Measurements from ENCODE around the gene MTCH2. TPM values are rescaled to one million over a fixed set of nuclear protein-coding genes. Genes with fewer than 3 reads are reported as not detected.
A peak's percentile ranks its signal among the peaks of the same experiment; 100 is the strongest.

The MTCH2 gene
- total RNA-seq, 1 donor from 2014 or later = 95.4 TPM

DNA sequence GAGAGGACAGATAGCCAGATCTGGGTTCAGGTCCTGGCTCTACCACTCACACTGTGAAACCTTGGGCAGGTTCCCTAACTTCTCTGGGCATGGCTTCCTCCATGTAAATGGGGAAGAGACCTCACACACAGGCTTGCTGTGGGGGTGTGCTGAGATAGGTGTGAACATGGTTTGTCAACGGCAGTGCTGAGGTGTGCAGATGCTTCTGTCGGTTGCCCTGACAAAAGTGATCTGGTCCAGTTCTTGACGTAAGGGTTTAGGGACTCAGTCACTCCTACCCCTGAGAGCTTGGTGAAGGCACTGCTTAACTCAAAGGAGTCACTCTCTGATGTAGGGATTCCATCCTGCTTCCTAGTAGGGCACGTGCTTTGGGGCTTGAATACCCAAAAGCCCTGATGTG, 50.1 kb downstream of the MTCH2 start:
- DNase-seq (ENCODE audit: low spot score in 2 of 2) = no peak
- FAIRE-seq = no peak

DNA sequence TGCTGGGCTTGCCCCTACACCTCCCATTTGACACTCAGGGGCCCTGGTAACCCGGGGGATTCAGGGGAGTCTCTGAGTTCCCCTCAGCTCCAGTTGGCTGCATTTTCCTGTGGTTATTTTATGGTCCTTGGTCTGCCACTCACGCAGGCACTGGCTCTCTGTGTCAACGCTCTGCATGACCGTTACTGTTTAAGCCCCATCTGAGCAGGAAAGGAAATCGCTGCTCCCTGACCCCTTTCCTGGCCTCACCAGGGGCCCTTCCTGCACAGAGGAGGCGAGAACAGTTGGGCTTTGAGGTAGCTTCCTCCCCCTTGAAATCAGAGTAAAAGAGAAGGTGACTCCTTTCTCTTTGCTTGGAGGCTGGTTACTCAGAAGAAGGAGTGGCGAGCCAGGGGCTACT, 50.6 kb downstream of the MTCH2 start:
- no peak for FAIRE-seq
- no peak for DNase-seq (ENCODE audit: low spot score in 2 of 2)

DNA sequence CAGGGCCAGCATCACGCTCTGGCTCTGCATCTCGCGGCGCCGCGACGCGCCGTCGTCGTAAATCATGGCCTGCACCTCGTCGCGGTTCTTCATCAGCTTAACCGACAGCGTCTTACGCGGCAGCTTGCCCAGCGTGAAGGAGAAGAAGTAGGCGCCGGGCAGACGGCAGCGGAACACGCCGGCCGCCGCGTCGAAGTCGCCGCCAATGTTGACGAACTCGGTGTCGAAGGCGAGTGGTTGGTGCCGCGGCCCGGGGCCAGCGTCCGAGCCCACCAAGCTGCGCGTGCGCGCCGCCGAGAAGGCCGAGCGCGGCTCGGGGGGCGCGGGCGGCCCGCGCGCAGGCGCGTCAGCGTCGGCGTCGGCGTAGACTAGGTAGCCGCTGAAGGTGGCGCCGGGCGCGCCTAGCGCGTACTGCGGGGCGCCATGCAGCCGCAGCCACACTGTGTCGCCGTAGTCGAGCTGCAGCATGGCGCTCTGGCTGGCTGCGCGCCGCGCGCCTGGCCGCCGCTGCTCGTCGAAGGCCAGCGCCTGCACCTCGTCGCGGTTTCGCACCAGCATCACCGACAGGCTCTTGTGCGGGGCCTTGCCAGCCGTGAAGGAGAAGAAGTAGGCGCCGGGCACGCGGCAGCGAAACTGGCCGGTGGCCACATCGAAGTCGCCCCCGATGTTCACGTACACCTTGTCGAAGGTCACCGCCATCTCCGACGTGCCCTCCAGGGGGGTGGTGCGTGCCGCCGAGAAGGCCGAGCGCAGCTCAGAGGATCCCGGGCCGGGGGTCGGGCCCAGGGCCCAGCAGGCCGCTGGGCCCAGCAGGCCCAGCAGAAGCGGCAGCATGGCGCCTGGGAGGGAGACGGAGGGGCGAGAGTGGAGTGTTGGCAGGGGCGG, 52.1 kb downstream of the MTCH2 start:
- no peak for DNase-seq (ENCODE audit: low spot score in 2 of 2)
- FAIRE-seq = no peak

DNA sequence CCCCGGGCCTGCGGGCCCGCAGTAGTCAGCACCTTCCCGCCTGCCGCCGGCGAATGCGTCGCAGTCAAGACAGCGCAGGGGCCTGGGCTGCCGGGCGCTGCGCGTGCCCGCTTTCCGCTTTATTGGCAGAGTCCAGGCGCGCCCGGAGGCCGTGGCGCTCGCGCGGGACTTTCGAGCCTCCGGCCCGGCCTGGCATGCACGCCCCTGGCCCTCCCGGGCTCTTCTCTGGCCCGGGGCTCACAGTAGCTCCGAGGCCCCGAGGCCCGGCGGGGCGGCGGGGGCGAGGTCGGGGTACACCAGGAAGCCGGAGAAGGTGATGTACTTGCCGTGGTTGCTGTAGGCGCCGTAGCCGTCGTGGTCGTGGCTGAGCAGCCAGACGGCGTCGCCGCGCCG, 52.8 kb downstream of the MTCH2 start:
- DNase-seq (ENCODE audit: low spot score in 2 of 2) (no peak), FAIRE-seq (no peak)

DNA sequence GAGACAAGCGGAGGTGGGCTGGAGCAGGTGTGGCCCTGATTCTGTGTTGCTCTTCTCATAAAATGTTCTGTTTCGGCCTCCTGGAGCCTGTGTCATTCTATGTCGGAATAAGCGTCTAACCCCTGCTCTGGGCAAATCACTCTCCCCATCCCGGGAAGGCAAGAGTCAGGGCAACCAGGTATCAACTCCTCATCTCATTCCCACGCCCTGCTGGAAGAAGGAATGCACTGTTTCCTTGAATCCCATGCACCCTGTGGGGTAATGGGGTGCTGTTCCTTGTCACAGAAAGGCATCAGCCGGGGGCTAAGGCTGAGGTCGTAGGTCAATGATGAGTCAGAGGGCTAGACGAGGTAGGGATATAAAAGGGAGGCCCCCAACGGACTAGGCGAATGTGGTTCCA, 53.2 kb downstream of the MTCH2 start:
- no peak for FAIRE-seq
- no peak for DNase-seq (ENCODE audit: low spot score in 2 of 2)

DNA sequence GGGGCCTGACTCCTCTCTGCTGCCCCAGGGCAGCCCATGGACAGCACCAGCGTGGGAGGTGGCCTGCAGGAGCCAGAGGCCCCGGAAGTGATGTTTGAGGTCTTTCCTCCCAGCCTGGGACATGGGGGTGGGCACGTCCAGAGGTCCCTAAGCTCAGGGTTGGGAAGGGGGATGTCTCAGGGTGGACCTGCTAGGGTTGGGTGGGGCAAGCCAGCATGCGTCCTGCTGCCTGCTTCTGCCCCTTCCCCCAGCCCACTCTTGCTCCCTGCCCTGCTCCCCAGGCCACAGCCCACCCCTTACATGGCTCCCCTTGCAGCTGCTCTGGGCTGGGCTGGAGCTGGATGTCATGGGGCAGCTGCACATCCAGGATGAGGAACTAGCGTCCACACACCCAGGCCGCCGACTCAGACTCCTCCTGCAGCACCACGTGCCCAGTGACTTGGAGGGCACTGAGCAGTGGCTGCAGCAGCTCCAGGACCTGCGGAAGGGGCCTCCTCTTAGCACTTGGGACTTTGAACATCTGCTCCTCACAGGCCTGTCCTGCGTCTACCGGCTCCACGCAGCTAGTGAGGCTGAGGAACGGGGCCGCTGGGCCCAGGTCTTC, 54.5 kb downstream of the MTCH2 start:
- FAIRE-seq (no peak), DNase-seq (ENCODE audit: low spot score in 2 of 2) (peak in 1 of 2 donors; percentile 63)

DNA sequence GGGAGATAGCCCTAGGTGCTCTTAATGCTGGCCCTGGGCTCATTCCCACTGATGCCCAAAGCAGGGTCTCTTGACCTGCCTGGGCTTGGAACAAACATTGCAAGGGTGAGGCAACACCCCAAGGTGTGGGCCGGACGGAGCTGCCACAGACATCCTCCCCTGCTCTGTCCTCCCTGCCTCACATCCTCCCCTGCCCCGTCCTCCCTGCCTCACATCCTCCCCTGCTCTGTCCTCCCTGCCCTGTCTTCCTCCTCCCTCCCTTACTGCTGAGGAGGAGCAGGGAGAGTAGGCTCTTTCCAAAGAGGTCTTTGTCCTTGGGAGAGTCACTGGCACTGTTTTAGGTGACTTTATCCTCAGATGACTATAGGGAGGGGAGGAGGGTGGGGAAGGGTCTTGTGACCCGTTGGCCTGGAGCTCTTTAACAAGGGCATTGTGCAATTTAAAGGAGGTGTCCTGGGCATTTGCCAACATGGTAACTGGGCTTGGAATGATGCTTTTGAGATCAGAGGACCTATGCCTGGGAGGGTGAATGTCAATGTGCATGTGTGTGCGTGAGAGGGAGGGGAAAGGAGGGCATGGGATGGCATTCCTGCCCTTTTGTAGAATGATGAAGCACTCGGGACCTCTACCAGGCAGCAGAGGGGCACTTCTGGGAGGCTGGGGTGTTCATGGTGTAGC, 55.2 kb downstream of the MTCH2 start:
- FAIRE-seq = no peak
- DNase-seq (ENCODE audit: low spot score in 2 of 2) = no peak

DNA sequence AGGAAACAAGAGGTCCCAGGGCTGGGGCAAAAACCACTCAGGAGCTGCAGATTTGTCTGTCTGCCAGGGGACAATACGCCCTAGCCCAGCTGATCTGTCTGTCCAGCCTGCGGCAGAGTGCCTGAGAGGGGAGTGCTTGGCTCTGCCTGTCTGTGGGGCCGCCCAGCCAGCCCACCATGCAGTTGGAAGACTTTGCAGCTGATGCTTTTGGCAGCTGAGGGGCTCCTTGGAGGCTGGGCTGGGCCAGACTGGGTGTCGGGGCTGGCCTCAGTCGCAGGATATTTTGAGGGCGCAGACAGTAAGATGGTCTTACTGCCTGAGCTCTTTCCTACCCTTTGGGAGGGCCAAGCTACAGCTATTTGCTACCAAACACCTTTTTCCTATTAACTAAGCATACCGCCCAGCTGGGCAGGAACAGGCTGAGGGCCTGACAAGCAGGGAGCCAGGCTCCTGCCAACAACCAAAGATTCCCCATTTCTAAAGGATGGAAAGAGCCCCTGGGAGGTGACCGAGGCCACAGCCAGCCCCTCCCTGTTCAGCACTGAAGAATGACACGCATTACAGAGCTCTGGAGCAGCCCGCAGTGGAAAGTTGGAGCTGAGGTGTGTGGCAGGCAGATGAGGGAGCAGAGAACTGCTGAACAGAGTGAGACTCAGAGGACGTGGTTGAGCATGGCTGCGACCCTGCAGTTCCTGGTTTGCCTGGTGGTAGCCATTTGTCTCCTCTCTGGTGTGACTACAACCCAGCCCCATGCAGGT, 56.1 kb downstream of the MTCH2 start, which contains the start of gene FAM180B:
TSS of gene FAM180B (plus strand) at position 581 of the 758 bp plus-strand sequence. CDS start at position 672, 91 bp downstream.
- DNase-seq (ENCODE audit: low spot score in 2 of 2) (no peak), FAIRE-seq (no peak)

DNA sequence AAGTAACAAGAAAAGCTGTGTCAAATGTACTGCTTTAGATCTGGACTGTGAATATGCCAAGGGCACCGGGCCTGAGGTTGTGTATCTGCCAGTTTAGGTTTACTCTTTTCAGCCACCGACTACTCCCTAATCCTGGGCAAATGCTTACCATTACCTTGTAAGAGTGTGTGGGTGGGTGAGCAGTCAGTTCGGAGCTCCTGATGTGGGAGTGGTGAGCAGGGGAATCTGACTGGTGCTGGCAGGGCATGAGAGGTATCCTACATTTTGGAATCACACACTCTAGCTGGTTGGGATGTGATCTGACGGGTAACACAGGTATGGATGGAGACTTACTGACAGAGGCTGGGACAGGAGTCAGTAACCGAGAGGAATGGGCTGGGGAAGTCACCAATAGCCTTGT, 58.5 kb downstream of the MTCH2 start:
- no peak for FAIRE-seq
- no peak for DNase-seq (ENCODE audit: low spot score in 2 of 2)

DNA sequence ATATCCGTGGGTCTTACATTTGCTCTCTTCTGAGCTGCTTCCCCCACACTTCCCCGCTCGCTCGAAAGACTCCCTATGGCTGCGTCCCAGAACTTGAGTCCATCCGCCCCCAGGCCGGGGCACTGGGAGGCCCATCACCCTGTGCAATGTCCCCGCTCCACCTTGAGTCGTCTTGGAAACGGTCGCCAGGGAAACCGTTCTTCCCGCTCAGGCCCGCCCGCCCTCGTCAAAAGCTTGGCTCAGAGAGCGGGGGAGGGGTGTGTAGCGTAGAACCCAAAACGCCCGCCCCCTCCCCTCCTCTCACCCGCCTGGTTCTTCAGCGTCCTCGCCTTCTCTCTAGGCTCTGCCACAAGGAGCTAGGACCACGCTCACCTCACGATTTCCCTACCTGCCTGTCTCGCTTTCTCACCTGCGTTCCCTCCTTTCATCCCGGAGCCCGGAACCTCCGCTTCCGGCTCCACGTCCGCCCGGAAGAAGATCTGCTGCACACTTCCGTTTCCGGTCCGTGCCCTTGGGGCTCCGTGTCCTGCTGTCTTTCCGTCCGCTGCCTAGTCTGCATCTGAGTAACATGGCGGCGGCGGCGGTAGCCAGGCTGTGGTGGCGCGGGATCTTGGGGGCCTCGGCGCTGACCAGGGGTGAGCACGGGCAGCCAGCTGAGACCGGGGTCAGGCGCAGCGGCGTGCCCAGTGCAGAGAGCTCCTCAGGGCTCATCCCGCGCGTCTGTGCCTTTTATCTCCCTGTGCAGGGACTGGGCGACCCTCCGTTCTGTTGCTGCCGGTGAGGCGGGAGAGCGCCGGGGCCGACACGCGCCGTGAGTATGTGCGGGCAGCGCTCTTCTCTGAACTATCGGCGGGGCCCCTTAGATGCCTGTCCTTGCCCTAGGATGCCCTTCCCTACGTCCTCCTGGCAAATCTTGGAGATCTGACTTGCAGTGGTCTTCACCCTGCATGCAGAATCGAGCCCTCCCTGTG, 63.5 kb downstream of the MTCH2 start, which contains the start of the genes KBTBD4 and NDUFS3:
TSS of gene KBTBD4 (minus strand) at position 447 of the 971 bp plus-strand sequence. CDS start at position 428, 19 bp downstream.
TSS of gene NDUFS3 (plus strand) at position 551 of the 971 bp plus-strand sequence. CDS start at position 569, 18 bp downstream.
- FAIRE-seq = no peak
- peak; percentile 87 to 90 for DNase-seq (ENCODE audit: low spot score in 2 of 2)

DNA sequence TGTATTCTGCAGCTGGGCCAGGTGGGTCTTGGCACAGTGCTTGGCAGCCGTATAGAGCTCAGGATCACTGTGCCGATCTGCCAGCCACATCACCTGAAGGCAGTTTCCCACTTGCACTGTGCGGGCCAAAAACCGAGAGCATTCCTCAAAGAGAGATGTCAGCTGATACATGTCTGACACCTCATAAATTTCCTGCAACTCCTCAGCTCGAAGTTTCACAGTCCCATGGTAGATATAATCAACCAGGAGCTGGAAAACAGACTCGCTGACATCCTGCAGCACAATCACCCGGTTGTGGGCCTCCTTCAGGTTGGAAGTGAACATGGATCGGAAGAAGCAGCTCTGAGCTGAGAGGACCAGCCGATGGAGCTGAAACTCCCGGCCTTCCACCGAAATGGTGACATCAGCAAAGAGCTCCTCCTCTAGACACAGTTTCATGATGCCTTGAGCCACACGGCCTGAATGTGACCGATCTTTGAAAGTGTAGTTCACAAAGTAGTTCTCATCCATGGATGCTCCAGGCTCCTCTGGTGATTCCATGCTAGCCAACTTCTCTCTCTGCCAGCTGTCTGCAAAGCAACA, 64.8 kb downstream of the MTCH2 start:
- DNase-seq (ENCODE audit: low spot score in 2 of 2) (no peak), FAIRE-seq (no peak)

DNA sequence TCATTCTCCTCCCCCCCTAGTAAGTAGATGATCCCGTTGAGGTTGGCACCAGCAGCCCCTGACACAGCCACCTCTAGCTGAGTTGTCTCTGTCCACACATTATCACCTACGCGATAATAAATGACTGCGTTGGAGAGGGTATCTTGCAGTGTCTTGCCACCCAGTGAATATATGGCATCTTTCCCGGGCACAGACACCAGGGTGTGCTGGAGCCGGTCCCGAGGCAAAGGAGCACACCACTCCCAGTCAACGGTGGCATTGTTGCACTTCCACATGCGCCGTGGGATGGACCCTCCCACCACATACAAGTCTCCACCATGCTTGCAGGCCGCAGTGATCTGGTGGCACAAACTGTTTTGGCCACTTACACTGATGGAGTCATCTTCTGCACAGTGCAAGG, 69.0 kb downstream of the MTCH2 start:
- FAIRE-seq (no peak), DNase-seq (ENCODE audit: low spot score in 2 of 2) (no peak)

DNA sequence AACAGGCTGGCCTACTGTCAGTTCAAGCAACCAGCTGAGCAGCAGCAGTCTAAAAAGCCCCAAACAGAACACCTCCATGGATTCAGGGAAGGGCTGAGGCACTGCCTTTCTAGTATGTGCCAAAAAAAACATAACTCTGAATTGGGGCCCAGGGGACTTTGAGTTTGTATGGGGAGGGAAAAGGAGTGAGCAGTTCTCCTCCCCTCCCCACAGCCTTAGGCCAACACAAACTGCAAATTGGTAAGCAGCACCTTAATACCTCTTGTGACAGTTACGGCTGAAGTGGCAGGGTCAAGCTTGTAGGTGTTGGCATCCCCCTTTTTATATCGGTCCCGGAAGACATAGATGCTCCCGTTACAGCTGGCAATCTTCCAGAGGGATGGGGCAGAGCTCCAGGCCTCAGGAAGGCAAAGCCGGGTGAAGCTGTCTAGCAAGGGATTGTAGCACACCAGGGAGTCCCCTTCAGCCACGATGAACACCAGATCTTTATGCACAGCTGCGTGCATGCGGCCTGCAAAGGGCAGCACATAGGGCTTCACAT, 69.6 kb downstream of the MTCH2 start:
- no peak for DNase-seq (ENCODE audit: low spot score in 2 of 2)
- FAIRE-seq = no peak

DNA sequence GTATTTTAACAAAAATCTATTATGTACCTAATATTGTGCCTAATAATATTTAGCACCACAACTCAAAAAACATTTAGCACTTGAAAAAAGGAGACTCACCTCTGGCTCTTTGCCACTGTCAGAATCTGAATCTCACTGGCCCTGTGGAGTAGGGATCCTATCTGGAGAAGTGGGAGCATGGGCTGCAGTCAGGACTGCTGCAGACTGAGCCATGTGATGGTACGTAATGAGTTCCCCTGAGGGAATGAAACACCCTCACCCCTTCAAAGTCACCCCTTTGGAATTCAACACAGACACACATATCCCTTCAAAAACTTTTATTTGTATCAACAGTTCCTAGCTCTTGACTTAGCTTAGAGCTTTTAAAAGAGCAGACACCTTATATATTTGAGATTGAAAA, 70.5 kb downstream of the MTCH2 start:
- FAIRE-seq = no peak
- no peak for DNase-seq (ENCODE audit: low spot score in 2 of 2)

DNA sequence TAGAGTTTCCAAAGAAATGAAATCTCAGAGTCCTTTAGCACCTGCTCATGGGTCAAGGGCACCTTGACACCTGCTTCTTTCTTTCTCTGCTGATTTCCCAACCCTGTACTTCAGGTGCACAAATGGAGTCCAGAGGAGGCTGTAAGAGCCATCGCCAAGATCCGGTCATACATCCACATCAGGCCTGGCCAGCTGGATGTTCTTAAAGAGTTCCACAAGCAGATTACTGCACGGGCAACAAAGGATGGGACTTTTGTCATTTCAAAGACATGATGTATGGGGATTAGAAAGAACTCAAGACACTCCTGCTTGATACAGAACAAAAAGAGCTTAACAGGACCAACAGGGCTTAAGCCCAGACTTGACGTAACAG, 71.0 kb downstream of the MTCH2 start:
- FAIRE-seq (no peak), DNase-seq (ENCODE audit: low spot score in 2 of 2) (no peak)

DNA sequence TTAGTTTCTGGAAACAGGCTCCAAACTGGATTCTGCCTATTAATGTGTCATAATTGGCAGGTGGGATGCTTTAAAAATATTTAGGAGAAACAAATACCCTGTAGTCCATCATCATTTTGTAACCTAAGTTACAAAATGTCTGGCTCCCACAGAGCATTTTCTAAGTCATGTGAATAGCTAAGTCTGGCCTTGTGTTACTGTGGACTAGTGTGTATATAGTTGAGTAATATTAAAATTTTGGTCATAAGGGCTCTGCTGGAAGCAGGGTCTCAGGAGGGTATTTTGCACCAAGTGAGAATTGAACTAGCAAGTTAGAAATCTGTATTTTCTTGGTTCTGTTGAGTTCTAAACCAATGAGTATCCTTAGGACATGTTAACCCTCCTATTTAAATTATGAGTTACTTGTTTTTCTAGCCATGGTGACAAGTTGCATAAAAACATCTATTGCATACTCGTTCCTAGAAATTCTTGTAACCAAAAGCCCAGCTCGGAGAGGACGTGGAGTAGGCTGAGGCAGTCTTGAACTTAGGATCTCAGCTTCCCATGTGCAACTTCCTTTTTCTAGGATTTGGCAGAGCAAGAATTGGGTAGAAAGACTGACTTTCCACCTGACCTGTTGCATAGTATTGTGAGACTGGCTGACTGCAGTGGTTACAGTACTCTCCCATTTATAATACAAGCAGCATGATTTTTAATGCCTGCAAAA, 71.6 kb downstream of the MTCH2 start:
- no peak for FAIRE-seq
- peak; percentile 0 to 3 for DNase-seq (ENCODE audit: low spot score in 2 of 2)

DNA sequence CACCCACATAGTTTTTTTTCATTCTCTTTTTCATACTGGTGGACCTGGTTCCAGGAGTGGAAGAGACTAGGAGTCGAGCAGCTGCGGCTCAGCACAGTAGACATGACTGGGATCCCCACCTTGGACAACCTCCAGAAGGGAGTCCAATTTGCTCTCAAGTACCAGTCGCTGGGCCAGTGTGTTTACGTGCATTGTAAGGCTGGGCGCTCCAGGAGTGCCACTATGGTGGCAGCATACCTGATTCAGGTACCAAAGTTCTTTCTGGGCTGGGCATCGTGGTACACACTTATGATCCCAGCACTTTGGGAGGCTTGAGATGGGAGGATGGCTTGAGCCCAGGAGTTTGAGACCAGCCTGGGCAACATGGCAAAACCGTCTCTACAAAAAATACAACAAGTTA, 72.7 kb downstream of the MTCH2 start:
- FAIRE-seq = no peak

More for the DNA sequence above, 72.7 kb downstream of the MTCH2 start:
- DNase-seq (ENCODE audit: low spot score in 2 of 2) = no peak

All from frontal cortex (tissue), 4 donors.